ENCODE results near the gene CRCP. TPM values are rescaled to one million over a fixed set of nuclear protein-coding genes. Genes with fewer than 3 reads are reported as not detected.
"Not testable (repeated sequence)": the region's sequence is repeated elsewhere in the genome, so short reads cannot be mapped to it uniquely, and the experiment has no call there.

CRCP gene
- total RNA-seq, 1 donor, result 53.1 TPM

GRCh38 chr7:66095010-66095409 is 19.6 kb upstream of the CRCP start:
- no peak overlapping the region for H3K4me3 ChIP-seq (ENCODE audit: low read depth, low read length)
- no peak for TF ChIP-seq CTCF (IDR thresholded peaks at IDR 0.05; ENCODE audit: insufficient read depth, low read depth, low read length)
- no peak for DNase-seq (ENCODE audit: low read depth)

GRCh38 chr7:66099232-66099550 is 15.5 kb upstream of the CRCP start:
- TF ChIP-seq CTCF (IDR thresholded peaks at IDR 0.05; ENCODE audit: insufficient read depth, low read depth, low read length), result no peak
- peak overlapping the region; percentile 48 for H3K4me3 ChIP-seq (ENCODE audit: low read depth, low read length)
- DNase-seq (ENCODE audit: low read depth), result peak; percentile 45

GRCh38 chr7:66099551-66100407 is 14.9 kb upstream of the CRCP start:
- TF ChIP-seq CTCF (IDR thresholded peaks at IDR 0.05; ENCODE audit: insufficient read depth, low read depth, low read length), result no peak
- H3K4me3 ChIP-seq (ENCODE audit: low read depth, low read length), result peak overlapping the region; percentile 48
- DNase-seq (ENCODE audit: low read depth), result peak; percentile 91

- H3K4me3 ChIP-seq (ENCODE audit: low read depth, low read length), result peak overlapping the region; percentile 48
- DNase-seq (ENCODE audit: low read depth), result no peak
- no peak for TF ChIP-seq CTCF (IDR thresholded peaks at IDR 0.05; ENCODE audit: insufficient read depth, low read depth, low read length)
These were observed 14.1 kb upstream of the CRCP start for GRCh38 chr7:66100408-66101050.

GRCh38 chr7:66102168-66102567 is 12.5 kb upstream of the CRCP start:
- not testable (repeated sequence) for H3K4me3 ChIP-seq (ENCODE audit: low read depth, low read length); DNase-seq (ENCODE audit: low read depth)

- DNase-seq (ENCODE audit: low read depth), result peak; percentile 35
- not testable (repeated sequence) for H3K4me3 ChIP-seq (ENCODE audit: low read depth, low read length)
These were observed 10.7 kb upstream of the CRCP start for GRCh38 chr7:66103994-66104393.

GRCh38 chr7:66105263-66105748 is 9.3 kb upstream of the CRCP start:
- no peak overlapping the region for H3K4me3 ChIP-seq (ENCODE audit: low read depth, low read length)
- TF ChIP-seq CTCF (IDR thresholded peaks at IDR 0.05; ENCODE audit: insufficient read depth, low read depth, low read length), result no peak
- no peak for DNase-seq (ENCODE audit: low read depth)

GRCh38 chr7:66108410-66108809 is 6.2 kb upstream of the CRCP start:
- H3K4me3 ChIP-seq (ENCODE audit: low read depth, low read length); DNase-seq (ENCODE audit: low read depth): not testable (repeated sequence)

Data from fibroblast of villous mesenchyme (primary cell).